Measurements from ENCODE around the gene ZNF808. TPM values are rescaled to one million over a fixed set of nuclear protein-coding genes. Genes with fewer than 3 reads are reported as not detected.
"Not testable (repeated sequence)": the region's sequence is repeated elsewhere in the genome, so short reads cannot be mapped to it uniquely, and the experiment has no call there.

The ZNF808 gene
- polyA plus RNA-seq, 1 experiment = 2.8 TPM

DNA sequence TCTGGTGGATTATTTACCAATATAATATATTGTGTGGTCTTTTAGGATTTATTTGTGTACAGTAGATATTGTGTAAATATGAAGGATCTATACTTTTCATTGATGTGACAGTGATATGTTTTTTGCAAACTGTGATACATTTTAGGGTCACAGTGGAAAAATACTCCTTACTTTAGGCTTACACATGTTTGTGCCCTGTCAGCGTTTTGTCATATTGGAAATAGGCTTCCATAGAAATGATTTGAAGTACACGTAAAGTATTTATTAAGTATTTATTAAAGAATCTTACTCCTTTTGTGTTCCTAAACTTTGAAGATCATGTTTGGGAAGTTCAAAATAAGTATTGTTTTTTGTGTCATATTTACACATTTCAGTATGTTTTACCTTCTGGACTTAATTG is 5.0 kb downstream of the ZNF808 start:
- ChIA-PET POLR2A (no interaction called here), CTCF (no interaction called here)
- H3K36me3 ChIP-seq (ENCODE audit: control insufficient read depth, insufficient read depth, low read length) = 0 out of 2 replicates have a peak, but pooled peaks cover 2% of the 10 kb centered on the region
- no peak overlapping the region for H3K4me3 ChIP-seq (ENCODE audit: low read depth, low read length)
- no peak for DNase-seq (ENCODE audit: low read depth)
- no peak for TF ChIP-seq CTCF (IDR thresholded peaks at IDR 0.05; ENCODE audit: insufficient read depth, low read depth, low read length)
- H3K27me3 ChIP-seq (ENCODE audit: control insufficient read depth, insufficient read depth, low read length) = no peaks in the 10 kb centered on the region

DNA sequence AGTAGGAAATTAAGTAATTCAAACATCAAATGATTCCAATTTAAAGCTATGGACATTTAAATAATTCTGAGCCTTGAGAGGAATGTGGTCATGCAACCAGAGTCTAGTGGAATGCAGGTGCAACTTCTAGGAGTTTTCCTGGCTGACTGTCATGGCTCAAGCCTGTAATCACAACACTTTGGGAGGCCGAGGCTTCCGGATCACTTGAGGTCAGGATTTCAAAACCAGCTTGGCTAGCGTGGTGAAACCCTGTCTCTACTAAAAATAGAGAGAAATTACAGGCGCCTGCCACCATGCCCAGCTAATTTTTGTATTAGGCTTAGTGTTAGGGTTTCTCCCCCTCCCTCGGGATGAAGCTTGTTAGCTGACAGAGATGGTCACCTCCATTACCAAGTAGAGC is 6.4 kb downstream of the ZNF808 start:
- Histone ChIP-seq H3K36me3 (ENCODE audit: control insufficient read depth, insufficient read depth, low read length) (0 out of 2 replicates have a peak, but pooled peaks cover 2% of the 10 kb centered on the region), H3K27me3 (ENCODE audit: control insufficient read depth, insufficient read depth, low read length) (no peaks in the 10 kb centered on the region), H3K4me3 (ENCODE audit: low read depth, low read length) (no peak overlapping the region)
- ChIA-PET CTCF (no interaction called here), POLR2A (no interaction called here)
- TF ChIP-seq CTCF (IDR thresholded peaks at IDR 0.05; ENCODE audit: insufficient read depth, low read depth, low read length) = no peak
- no peak for DNase-seq (ENCODE audit: low read depth)

GRCh38 chr19:52535385-52535770 is 7.9 kb downstream of the ZNF808 start:
- H3K27me3 ChIP-seq (ENCODE audit: control insufficient read depth, insufficient read depth, low read length); CTCF ChIA-PET; DNase-seq (ENCODE audit: low read depth); POLR2A ChIA-PET; H3K36me3 ChIP-seq (ENCODE audit: control insufficient read depth, insufficient read depth, low read length): not testable (repeated sequence)
- H3K4me3 ChIP-seq (ENCODE audit: low read depth, low read length) = peak overlapping the region; percentile 56

GRCh38 chr19:52535771-52536447 is 8.4 kb downstream of the ZNF808 start:
- ChIA-PET CTCF (interaction anchor here (0.8 kb wide), 1 partner anchor 10 kb away, joined by 4 read pairs; no protein-coding TSS in a partner anchor), POLR2A (no interaction called here)
- peak; percentile 24 for DNase-seq (ENCODE audit: low read depth)

DNA sequence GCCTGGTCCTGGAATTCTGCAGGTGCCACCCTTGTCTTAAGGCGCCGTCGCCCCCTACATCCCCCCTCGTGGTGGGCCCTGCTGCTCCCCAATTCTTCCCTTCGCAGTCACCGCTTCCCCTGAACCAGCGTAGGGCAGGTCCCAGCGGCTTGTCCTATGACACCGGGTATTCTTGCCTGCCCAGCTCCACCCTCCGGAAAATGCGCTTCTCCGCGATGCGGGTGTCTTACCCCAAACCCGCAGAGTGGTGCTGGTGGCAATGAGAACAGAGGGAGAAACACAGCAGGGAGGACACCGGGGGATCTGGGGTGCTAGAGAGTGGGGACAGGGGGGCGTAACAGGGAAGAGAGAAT is 9.0 kb downstream of the ZNF808 start:
- DNase-seq (ENCODE audit: low read depth) = no peak
- Histone ChIP-seq H3K27me3 (ENCODE audit: control insufficient read depth, insufficient read depth, low read length) (no peaks in the 10 kb centered on the region), H3K4me3 (ENCODE audit: low read depth, low read length) (peak overlapping the region; percentile 56), H3K36me3 (ENCODE audit: control insufficient read depth, insufficient read depth, low read length) (0 out of 2 replicates have a peak, but pooled peaks cover 2% of the 10 kb centered on the region)
- ChIA-PET CTCF (interaction anchor here (0.8 kb wide), 1 partner anchor 9 kb away, joined by 4 read pairs; no protein-coding TSS in a partner anchor), POLR2A (no interaction called here)
- TF ChIP-seq CTCF (IDR thresholded peaks at IDR 0.05; ENCODE audit: insufficient read depth, low read depth, low read length) = no peak

More at GRCh38 chr19:52535771-52536447, 8.4 kb downstream of the ZNF808 start:
- peak; percentile 42; the same call in 1 of the 2 replicates for TF ChIP-seq CTCF (IDR thresholded peaks at IDR 0.05; ENCODE audit: insufficient read depth, low read depth, low read length)
- Histone ChIP-seq H3K27me3 (ENCODE audit: control insufficient read depth, insufficient read depth, low read length) (no peaks in the 10 kb centered on the region), H3K4me3 (ENCODE audit: low read depth, low read length) (peak overlapping the region; percentile 56), H3K36me3 (ENCODE audit: control insufficient read depth, insufficient read depth, low read length) (0 out of 2 replicates have a peak, but pooled peaks cover 2% of the 10 kb centered on the region)

DNA sequence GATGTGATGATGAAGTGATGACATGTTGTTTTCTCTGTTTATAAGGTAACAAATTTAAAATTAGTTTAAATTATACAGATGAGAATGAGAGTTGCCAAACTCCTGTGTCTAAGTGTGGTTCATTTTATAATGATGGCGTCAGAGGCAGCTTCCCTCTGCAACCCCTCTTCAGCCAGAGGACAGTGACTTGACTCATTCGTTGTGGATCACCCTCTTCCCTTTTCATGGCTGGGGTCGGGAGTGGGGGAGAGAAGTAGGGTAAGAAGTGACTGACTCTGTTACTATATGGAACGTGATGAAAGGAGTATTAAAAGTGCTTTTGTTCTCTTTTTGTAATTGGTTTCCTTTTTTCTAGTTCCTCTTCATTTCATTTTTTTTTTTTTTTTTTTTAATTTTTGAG is 11.3 kb downstream of the ZNF808 start:
- DNase-seq (ENCODE audit: low read depth); H3K27me3 ChIP-seq (ENCODE audit: control insufficient read depth, insufficient read depth, low read length); CTCF ChIA-PET; H3K4me3 ChIP-seq (ENCODE audit: low read depth, low read length); H3K36me3 ChIP-seq (ENCODE audit: control insufficient read depth, insufficient read depth, low read length); POLR2A ChIA-PET: not testable (repeated sequence)

DNA sequence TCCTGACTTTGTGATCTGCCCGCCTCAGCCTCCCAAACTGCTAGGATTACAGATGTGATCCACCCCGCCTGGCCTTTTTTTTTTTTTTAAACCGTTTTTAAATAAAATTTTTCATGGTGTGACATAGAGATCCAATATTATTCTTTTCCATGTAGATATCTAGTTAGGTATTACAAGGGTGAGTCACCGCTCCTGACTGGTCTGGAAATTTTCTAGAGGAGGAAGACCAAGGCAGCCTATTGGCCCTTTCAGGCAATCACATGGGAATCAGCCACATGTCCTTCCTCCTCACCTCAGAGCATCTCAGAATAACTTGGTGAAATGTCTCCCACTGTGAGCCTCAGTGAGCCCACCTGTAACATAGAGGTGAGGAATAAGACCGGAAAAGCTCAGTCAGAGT is 13.7 kb downstream of the ZNF808 start:
- DNase-seq (ENCODE audit: low read depth); H3K4me3 ChIP-seq (ENCODE audit: low read depth, low read length); POLR2A ChIA-PET; H3K27me3 ChIP-seq (ENCODE audit: control insufficient read depth, insufficient read depth, low read length); H3K36me3 ChIP-seq (ENCODE audit: control insufficient read depth, insufficient read depth, low read length); CTCF ChIA-PET: not testable (repeated sequence)
